ENCODE results near the gene ASPG. TPM values are rescaled to one million over a fixed set of nuclear protein-coding genes. Genes with fewer than 3 reads are reported as not detected.

The ASPG gene
- total and polyA plus RNA-seq, 3 donors from 2014 or later, result 2.7 to 3.7 (median 3.3) TPM

- Histone ChIP-seq H3K27me3 (no peaks in the 10 kb centered on the region), H3K4me3 (no peak overlapping the region), H3K36me3 (ENCODE audit: low read depth, missing control alignments) (no peaks in the 10 kb centered on the region), H3K9me3 (no peaks in the 10 kb centered on the region), H3K27ac (no peak overlapping the region), H3K4me1 (peaks cover 5% of the 10 kb centered on the region)
- WGBS, 2 donors, result 94 to 96% methylated on average over 16 to 23 of the region's 23 CpGs
- intact Hi-C loops (cut with DNase I; ENCODE audit: low total_unique reads), result no loop called here
- TF ChIP-seq CTCF (IDR thresholded peaks at IDR 0.05) (no peak), POLR2A (IDR thresholded peaks at IDR 0.05) (no peak)
- DNase-seq, result no peak
Observed at GRCh38 chr14:104080376-104081260, 4.9 kb upstream of the ASPG start.

- Histone ChIP-seq H3K27ac (no peak overlapping the region), H3K4me1 (peaks cover 5% of the 10 kb centered on the region), H3K36me3 (ENCODE audit: low read depth, missing control alignments) (no peaks in the 10 kb centered on the region), H3K4me3 (no peak overlapping the region), H3K27me3 (no peaks in the 10 kb centered on the region), H3K9me3 (no peaks in the 10 kb centered on the region)
- TF ChIP-seq POLR2A (IDR thresholded peaks at IDR 0.05) (no peak), CTCF (IDR thresholded peaks at IDR 0.05) (no peak)
- WGBS, 2 donors, result 94 to 96% methylated on average over 17 of the region's 17 CpGs
- intact Hi-C loops (cut with DNase I; ENCODE audit: low total_unique reads), result no loop called here
- no peak for DNase-seq
Observed at GRCh38 chr14:104081261-104081835, 4.2 kb upstream of the ASPG start.

GRCh38 chr14:104081951-104082464, 3.5 kb upstream of the ASPG start:
- no peak for DNase-seq
- Histone ChIP-seq H3K36me3 (ENCODE audit: low read depth, missing control alignments) (no peaks in the 10 kb centered on the region), H3K4me3 (no peak overlapping the region), H3K27me3 (no peaks in the 10 kb centered on the region), H3K4me1 (peaks cover 5% of the 10 kb centered on the region), H3K9me3 (no peaks in the 10 kb centered on the region), H3K27ac (no peak overlapping the region)
- WGBS, 2 donors, result 89 to 90% methylated on average over 11 to 15 of the region's 15 CpGs
- TF ChIP-seq CTCF (IDR thresholded peaks at IDR 0.05) (no peak), POLR2A (IDR thresholded peaks at IDR 0.05) (no peak)
- intact Hi-C loops (cut with DNase I; ENCODE audit: low total_unique reads), result no loop called here

- Histone ChIP-seq H3K36me3 (ENCODE audit: low read depth, missing control alignments) (no peaks in the 10 kb centered on the region), H3K27me3 (no peaks in the 10 kb centered on the region), H3K9me3 (no peaks in the 10 kb centered on the region), H3K4me1 (peaks cover 5% of the 10 kb centered on the region), H3K4me3 (no peak overlapping the region), H3K27ac (no peak overlapping the region)
- 58 to 67% methylated on average over 12 of the region's 12 CpGs for WGBS, 2 donors
- intact Hi-C loops (cut with DNase I; ENCODE audit: low total_unique reads), result no loop called here
- no peak for DNase-seq
- TF ChIP-seq POLR2A (IDR thresholded peaks at IDR 0.05) (no peak), CTCF (IDR thresholded peaks at IDR 0.05) (no peak)
Observed at GRCh38 chr14:104082807-104083206, 2.7 kb upstream of the ASPG start.

All from testis (tissue), 3 donors.